LoVo (cell line): ENCODE data around the gene SLC36A3.
A peak's percentile ranks its signal among the peaks of the same experiment; 100 is the strongest.
"Not testable (repeated sequence)": the region's sequence is repeated elsewhere in the genome, so short reads cannot be mapped to it uniquely, and the experiment has no call there.

Experiments used
- DNase-seq: peaks from one replicate; pipeline ENCODE4 v3.0.0-alpha.2; 2016; ENCODE audit warnings: low spot score

The SLC36A3 gene

GRCh38 chr5:151303666-151304065 lies at the start of gene SLC36A3:
Gene SLC36A3 (minus strand): TSS chr5:151303766. CDS start chr5:151303354, 412 bp downstream.
- no peak for DNase-seq

GRCh38 chr5:151351671-151352070 lies 48.1 kb upstream of the SLC36A3 start:
- DNase-seq: no peak

GRCh38 chr5:151348789-151349188 lies 45.2 kb upstream of the SLC36A3 start:
- no peak for DNase-seq

GRCh38 chr5:151347369-151347768 lies 43.8 kb upstream of the SLC36A3 start, which contains the start of gene SLC36A2:
Gene SLC36A2 (minus strand): TSS chr5:151347559. CDS start chr5:151347460, 99 bp downstream.
- no peak for DNase-seq

- no peak for DNase-seq
Observed at GRCh38 chr5:151345808-151346478, 42.4 kb upstream of the SLC36A3 start.

GRCh38 chr5:151345187-151345807 lies 41.7 kb upstream of the SLC36A3 start:
- DNase-seq: no peak

- DNase-seq: no peak
Observed at GRCh38 chr5:151344088-151344487, 40.5 kb upstream of the SLC36A3 start.

- no peak for DNase-seq
Observed at GRCh38 chr5:151340004-151340403, 36.4 kb upstream of the SLC36A3 start.

GRCh38 chr5:151338734-151339133 lies 35.2 kb upstream of the SLC36A3 start:
- DNase-seq: no peak

GRCh38 chr5:151332857-151333256 lies 29.3 kb upstream of the SLC36A3 start:
- DNase-seq: no peak

GRCh38 chr5:151328734-151329133 lies 25.2 kb upstream of the SLC36A3 start:
- DNase-seq: no peak

- DNase-seq: no peak
Observed at GRCh38 chr5:151327585-151327984, 24.0 kb upstream of the SLC36A3 start.

GRCh38 chr5:151326266-151326665 lies 22.7 kb upstream of the SLC36A3 start:
- no peak for DNase-seq

GRCh38 chr5:151320481-151320880 lies 16.9 kb upstream of the SLC36A3 start:
- no peak for DNase-seq

GRCh38 chr5:151318850-151319732 lies 15.5 kb upstream of the SLC36A3 start:
- DNase-seq: no peak

GRCh38 chr5:151317871-151318270 lies 14.3 kb upstream of the SLC36A3 start:
- DNase-seq: no peak

GRCh38 chr5:151315998-151316597 lies 12.5 kb upstream of the SLC36A3 start:
- DNase-seq: peak; percentile 72

GRCh38 chr5:151313357-151313756 lies 9.8 kb upstream of the SLC36A3 start:
- no peak for DNase-seq

GRCh38 chr5:151312756-151313324 lies 9.3 kb upstream of the SLC36A3 start:
- DNase-seq: no peak

- DNase-seq: no peak
Observed at GRCh38 chr5:151310932-151311331, 7.4 kb upstream of the SLC36A3 start.

- DNase-seq: not testable (repeated sequence)
Observed at GRCh38 chr5:151309821-151310220, 6.3 kb upstream of the SLC36A3 start.

GRCh38 chr5:151309266-151309665 lies 5.7 kb upstream of the SLC36A3 start:
- DNase-seq: not testable (repeated sequence)
